Neural cell (in vitro differentiated cells): ENCODE data around the gene MALL.
"Not testable (repeated sequence)": the region's sequence is repeated elsewhere in the genome, so short reads cannot be mapped to it uniquely, and the experiment has no call there.

ENCODE experiments used
- EP300 ChIP-seq: fragments of 450-650 bp; conservative IDR thresholded peaks from 2 replicates; pipeline ENCODE4 v1.6.1; 2014; ENCODE audit warnings: antibody characterized with exemption, mild to moderate bottlenecking, moderate library complexity; ENCODE audit not compliant: poor library complexity, severe bottlenecking
- EZH2 ChIP-seq: fragments of 200-600, 300-800 bp; shearing (Covaris generic), sonication (generic); IDR thresholded peaks from 2 replicates; pipeline ENCODE4 v1.6.1; 2014; ENCODE audit warnings: antibody characterized with exemption, low read length, borderline replicate concordance, mild to moderate bottlenecking; ENCODE audit not compliant: insufficient read depth, poor library complexity, severe bottlenecking
- MXI1 ChIP-seq: fragments of 450-650 bp; conservative IDR thresholded peaks from 2 replicates; pipeline ENCODE4 v1.6.1; 2014; ENCODE audit warnings: antibody characterized with exemption, mild to moderate bottlenecking; ENCODE audit not compliant: poor library complexity, severe bottlenecking
- POLR2AphosphoS5 ChIP-seq: IDR thresholded peaks from 2 replicates; pipeline ENCODE4 v1.6.1; 2012
- RAD21 ChIP-seq: fragments of 450-650 bp; conservative IDR thresholded peaks from 2 replicates; pipeline ENCODE4 v1.6.1; 2014; ENCODE audit warnings: antibody characterized with exemption, mild to moderate bottlenecking, moderate library complexity
- SMC3 ChIP-seq: fragments of 450-650 bp; conservative IDR thresholded peaks from 2 replicates; pipeline ENCODE4 v1.6.1; 2014; ENCODE audit warnings: antibody characterized with exemption, mild to moderate bottlenecking, moderate library complexity; ENCODE audit not compliant: poor library complexity
- TAF1 ChIP-seq: IDR thresholded peaks from 2 replicates; pipeline ENCODE4 v1.6.1; 2012; ENCODE audit warnings: low read depth
- TF ChIP-seq, protein P1 (sequence below): fragments of 450-650 bp; IDR thresholded peaks from 2 replicates; pipeline ENCODE4 v1.5.1; 2014; ENCODE audit warnings: antibody characterized with exemption, mild to moderate bottlenecking, moderate library complexity; ENCODE audit not compliant: poor library complexity, severe bottlenecking
- TF ChIP-seq, protein P2 (sequence below): IDR thresholded peaks from 2 replicates; pipeline ENCODE4 v1.6.1; 2012; ENCODE audit warnings: borderline replicate concordance

DNA sequence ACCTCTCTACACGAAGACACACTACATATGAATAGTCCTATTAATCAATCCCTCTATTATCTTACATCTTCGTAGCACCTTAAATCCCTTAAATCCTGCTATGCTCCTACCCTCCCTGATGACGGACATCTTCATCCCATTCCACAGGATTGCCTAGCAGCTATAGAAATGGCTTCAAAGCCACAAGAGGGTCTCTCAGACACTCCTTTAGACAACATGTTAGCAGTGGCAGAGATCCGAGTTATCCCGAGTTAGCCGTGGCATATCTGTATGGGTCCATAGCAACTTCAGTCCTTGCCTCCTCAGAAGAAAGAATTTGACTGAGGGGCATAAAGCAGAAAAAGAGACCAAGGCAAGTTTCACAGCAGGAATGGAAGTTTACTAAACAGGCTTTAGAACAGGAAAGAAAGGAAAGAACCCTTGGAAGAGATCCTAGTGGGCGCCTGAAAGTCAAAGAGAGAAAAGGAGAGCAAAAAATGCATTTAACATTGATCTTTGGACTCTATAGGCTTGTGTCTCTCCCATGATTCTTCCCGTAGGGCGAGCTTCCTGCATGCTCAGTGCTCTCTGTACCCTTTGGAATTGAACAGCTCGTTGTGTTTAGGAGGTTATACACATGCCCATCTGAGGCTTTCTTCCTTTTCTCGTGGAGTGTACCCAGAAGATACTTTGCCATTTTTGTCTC is 56.5 kb downstream of the MALL start:
- TF ChIP-seq, protein P1, sequence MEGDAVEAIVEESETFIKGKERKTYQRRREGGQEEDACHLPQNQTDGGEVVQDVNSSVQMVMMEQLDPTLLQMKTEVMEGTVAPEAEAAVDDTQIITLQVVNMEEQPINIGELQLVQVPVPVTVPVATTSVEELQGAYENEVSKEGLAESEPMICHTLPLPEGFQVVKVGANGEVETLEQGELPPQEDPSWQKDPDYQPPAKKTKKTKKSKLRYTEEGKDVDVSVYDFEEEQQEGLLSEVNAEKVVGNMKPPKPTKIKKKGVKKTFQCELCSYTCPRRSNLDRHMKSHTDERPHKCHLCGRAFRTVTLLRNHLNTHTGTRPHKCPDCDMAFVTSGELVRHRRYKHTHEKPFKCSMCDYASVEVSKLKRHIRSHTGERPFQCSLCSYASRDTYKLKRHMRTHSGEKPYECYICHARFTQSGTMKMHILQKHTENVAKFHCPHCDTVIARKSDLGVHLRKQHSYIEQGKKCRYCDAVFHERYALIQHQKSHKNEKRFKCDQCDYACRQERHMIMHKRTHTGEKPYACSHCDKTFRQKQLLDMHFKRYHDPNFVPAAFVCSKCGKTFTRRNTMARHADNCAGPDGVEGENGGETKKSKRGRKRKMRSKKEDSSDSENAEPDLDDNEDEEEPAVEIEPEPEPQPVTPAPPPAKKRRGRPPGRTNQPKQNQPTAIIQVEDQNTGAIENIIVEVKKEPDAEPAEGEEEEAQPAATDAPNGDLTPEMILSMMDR: not testable (repeated sequence)
- TF ChIP-seq EZH2, POLR2AphosphoS5, EP300, SMC3, TAF1, MXI1, RAD21: not testable (repeated sequence)
- TF ChIP-seq, protein P2, sequence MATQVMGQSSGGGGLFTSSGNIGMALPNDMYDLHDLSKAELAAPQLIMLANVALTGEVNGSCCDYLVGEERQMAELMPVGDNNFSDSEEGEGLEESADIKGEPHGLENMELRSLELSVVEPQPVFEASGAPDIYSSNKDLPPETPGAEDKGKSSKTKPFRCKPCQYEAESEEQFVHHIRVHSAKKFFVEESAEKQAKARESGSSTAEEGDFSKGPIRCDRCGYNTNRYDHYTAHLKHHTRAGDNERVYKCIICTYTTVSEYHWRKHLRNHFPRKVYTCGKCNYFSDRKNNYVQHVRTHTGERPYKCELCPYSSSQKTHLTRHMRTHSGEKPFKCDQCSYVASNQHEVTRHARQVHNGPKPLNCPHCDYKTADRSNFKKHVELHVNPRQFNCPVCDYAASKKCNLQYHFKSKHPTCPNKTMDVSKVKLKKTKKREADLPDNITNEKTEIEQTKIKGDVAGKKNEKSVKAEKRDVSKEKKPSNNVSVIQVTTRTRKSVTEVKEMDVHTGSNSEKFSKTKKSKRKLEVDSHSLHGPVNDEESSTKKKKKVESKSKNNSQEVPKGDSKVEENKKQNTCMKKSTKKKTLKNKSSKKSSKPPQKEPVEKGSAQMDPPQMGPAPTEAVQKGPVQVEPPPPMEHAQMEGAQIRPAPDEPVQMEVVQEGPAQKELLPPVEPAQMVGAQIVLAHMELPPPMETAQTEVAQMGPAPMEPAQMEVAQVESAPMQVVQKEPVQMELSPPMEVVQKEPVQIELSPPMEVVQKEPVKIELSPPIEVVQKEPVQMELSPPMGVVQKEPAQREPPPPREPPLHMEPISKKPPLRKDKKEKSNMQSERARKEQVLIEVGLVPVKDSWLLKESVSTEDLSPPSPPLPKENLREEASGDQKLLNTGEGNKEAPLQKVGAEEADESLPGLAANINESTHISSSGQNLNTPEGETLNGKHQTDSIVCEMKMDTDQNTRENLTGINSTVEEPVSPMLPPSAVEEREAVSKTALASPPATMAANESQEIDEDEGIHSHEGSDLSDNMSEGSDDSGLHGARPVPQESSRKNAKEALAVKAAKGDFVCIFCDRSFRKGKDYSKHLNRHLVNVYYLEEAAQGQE: not testable (repeated sequence)
